HEK293T (cell line): ENCODE measurements around the gene ST6GALNAC4.

Experiments used
- CTCF ChIA-PET: fragments of 350-600 bp; formaldehyde crosslinking; extraction: SDS; loops from one replicate; lab custom pipeline; 2021; ENCODE audit warnings: antibody characterized with exemption, inconsistent platforms; lab: Yijun Ruan, JAX
- POLR2A ChIA-PET: fragments of 350-600 bp; formaldehyde crosslinking; extraction: SDS; loops from one replicate; lab custom pipeline; 2020; ENCODE audit warnings: antibody characterized with exemption, inconsistent platforms; lab: Yijun Ruan, JAX
- DNase-seq: peaks from one replicate; pipeline ENCODE4 v3.0.0; 2012; ENCODE audit warnings: mixed read lengths; ENCODE audit errors: extremely low spot score
- ARNT ChIP-seq: fragments of 450-650 bp; IDR thresholded peaks from 2 replicates; pipeline ENCODE4 v1.6.1; 2017; ENCODE audit warnings: mild to moderate bottlenecking
- BHLHE40 ChIP-seq: fragments of 450-650 bp; IDR thresholded peaks from 2 replicates; pipeline ENCODE4 v1.6.1; 2016; ENCODE audit warnings: mild to moderate bottlenecking, moderate library complexity, borderline replicate concordance
- CTBP1 ChIP-seq: fragments of 450-650 bp; IDR thresholded peaks from 2 replicates; pipeline ENCODE4 v1.6.1; 2016; ENCODE audit warnings: borderline replicate concordance
- ELF4 ChIP-seq: fragments of 450-650 bp; IDR thresholded peaks from 2 replicates; pipeline ENCODE4 v1.6.1; 2017; ENCODE audit warnings: antibody characterized with exemption
- FOXA1 ChIP-seq: fragments of 450-650 bp; IDR thresholded peaks from 2 replicates; pipeline ENCODE4 v1.6.1; 2016; ENCODE audit warnings: mild to moderate bottlenecking
- FOXK2 ChIP-seq: fragments of 450-650 bp; IDR thresholded peaks from 2 replicates; pipeline ENCODE4 v1.6.1; 2016; ENCODE audit warnings: mild to moderate bottlenecking
- FOXM1 ChIP-seq: fragments of 450-650 bp; IDR thresholded peaks from 2 replicates; pipeline ENCODE4 v1.6.1; 2017; ENCODE audit warnings: mild to moderate bottlenecking, borderline replicate concordance
- HDGF ChIP-seq: fragments of 450-650 bp; IDR thresholded peaks from 2 replicates; pipeline ENCODE4 v1.6.1; 2017; ENCODE audit warnings: antibody characterized with exemption, borderline replicate concordance
- L3MBTL2 ChIP-seq: fragments of 450-650 bp; conservative IDR thresholded peaks from 2 replicates; pipeline ENCODE4 v1.6.1; 2016; ENCODE audit warnings: mild to moderate bottlenecking
- LEF1 ChIP-seq: fragments of 450-650 bp; IDR thresholded peaks from 2 replicates; pipeline ENCODE4 v1.6.1; 2017; ENCODE audit warnings: mild to moderate bottlenecking, borderline replicate concordance
- NFRKB ChIP-seq: fragments of 450-650 bp; IDR thresholded peaks from 2 replicates; pipeline ENCODE4 v1.6.1; 2016; ENCODE audit warnings: mild to moderate bottlenecking, moderate library complexity
- SP1 ChIP-seq: fragments of 450-650 bp; IDR thresholded peaks from 2 replicates; pipeline ENCODE4 v1.6.1; 2017
- SUZ12 ChIP-seq: fragments of 450-650 bp; IDR thresholded peaks from 2 replicates; pipeline ENCODE4 v1.6.1; 2016; ENCODE audit warnings: mild to moderate bottlenecking
- TARDBP ChIP-seq: fragments of 450-650 bp; IDR thresholded peaks from 2 replicates; pipeline ENCODE4 v1.6.1; 2016
- ZNF384 ChIP-seq: fragments of 450-650 bp; IDR thresholded peaks from 2 replicates; pipeline ENCODE4 v1.6.1; 2016
- TF ChIP-seq, protein P1 (sequence below): fragments of 450-650 bp; IDR thresholded peaks from 2 replicates; pipeline ENCODE4 v1.6.1; 2016

ST6GALNAC4 gene

GRCh38 chr9:127886401-127886972, 30.4 kb downstream of the ST6GALNAC4 start:
- CTCF ChIA-PET: no interaction called here

GRCh38 chr9:127885508-127886281, 31.1 kb downstream of the ST6GALNAC4 start:
- POLR2A ChIA-PET: interaction anchor here (1.6 kb wide), 1 partner anchor 9 kb away, joined by 4 read pairs; no protein-coding TSS in a partner anchor
- TF ChIP-seq SP1 (no peak), FOXK2 (no peak), L3MBTL2 (no peak), CTBP1 (no peak), HDGF (no peak), FOXM1 (no peak), ELF4 (no peak), ARNT (no peak), BHLHE40 (no peak), NFRKB (no peak), FOXA1 (no peak), ZNF384 (no peak), TARDBP (no peak), LEF1 (no peak), SUZ12 (no peak)
- TF ChIP-seq, protein P1, sequence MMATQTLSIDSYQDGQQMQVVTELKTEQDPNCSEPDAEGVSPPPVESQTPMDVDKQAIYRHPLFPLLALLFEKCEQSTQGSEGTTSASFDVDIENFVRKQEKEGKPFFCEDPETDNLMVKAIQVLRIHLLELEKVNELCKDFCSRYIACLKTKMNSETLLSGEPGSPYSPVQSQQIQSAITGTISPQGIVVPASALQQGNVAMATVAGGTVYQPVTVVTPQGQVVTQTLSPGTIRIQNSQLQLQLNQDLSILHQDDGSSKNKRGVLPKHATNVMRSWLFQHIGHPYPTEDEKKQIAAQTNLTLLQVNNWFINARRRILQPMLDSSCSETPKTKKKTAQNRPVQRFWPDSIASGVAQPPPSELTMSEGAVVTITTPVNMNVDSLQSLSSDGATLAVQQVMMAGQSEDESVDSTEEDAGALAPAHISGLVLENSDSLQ: no peak
- no peak for DNase-seq
- CTCF ChIA-PET: no interaction called here

More at GRCh38 chr9:127886401-127886972, 30.4 kb downstream of the ST6GALNAC4 start:
- TF ChIP-seq SP1 (no peak), FOXK2 (no peak), LEF1 (0 out of 2 replicates have a peak, but pooled peaks have one; percentile 44), ZNF384 (peak; percentile 50; the same call in 1 of the 2 replicates), CTBP1 (no peak), TARDBP (no peak), HDGF (no peak)
- POLR2A ChIA-PET: no interaction called here
- peak; percentile 43 for DNase-seq

- no peak for TF ChIP-seq TARDBP
- no peak for DNase-seq
- ChIA-PET CTCF (no interaction called here), POLR2A (interaction anchor here (1.6 kb wide), 1 partner anchor 10 kb away, joined by 4 read pairs; no protein-coding TSS in a partner anchor)
Observed at GRCh38 chr9:127884976-127885490, 31.8 kb downstream of the ST6GALNAC4 start.

DNA sequence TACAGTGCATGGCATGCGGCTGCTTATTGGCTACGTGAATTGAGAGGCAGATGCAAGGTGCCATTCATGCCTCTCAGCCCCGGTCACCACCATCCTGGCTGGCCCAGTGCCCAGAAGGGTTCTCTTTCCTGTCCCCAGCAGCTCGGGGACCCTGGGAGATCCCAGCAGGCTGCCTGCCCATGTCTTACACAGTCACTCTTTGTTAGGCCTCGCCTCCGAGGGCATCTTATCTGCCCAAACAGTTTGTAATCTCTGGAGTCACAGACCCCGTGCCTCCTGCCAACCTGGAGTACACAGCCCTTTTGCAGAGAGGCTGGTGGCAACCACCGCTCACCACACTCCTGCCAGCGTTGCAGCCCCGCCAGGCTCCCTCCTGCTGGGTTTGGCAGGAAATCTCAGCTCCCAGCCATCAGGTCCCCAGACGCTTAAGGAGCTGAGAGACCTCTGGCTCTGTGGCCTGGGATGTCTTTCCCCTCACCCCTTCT, 32.4 kb downstream of the ST6GALNAC4 start:
- TF ChIP-seq CTBP1 (no peak), FOXA1 (no peak), LEF1 (no peak), SP1 (no peak), FOXK2 (no peak), L3MBTL2 (no peak), HDGF (no peak), FOXM1 (no peak), TARDBP (no peak), BHLHE40 (no peak), ELF4 (no peak), ZNF384 (no peak), SUZ12 (no peak), NFRKB (no peak)
- TF ChIP-seq, protein P1: no peak
- ChIA-PET CTCF (no interaction called here), POLR2A (interaction anchor here (1.6 kb wide), 1 partner anchor 10 kb away, joined by 4 read pairs; no protein-coding TSS in a partner anchor)
- no peak for DNase-seq

DNA sequence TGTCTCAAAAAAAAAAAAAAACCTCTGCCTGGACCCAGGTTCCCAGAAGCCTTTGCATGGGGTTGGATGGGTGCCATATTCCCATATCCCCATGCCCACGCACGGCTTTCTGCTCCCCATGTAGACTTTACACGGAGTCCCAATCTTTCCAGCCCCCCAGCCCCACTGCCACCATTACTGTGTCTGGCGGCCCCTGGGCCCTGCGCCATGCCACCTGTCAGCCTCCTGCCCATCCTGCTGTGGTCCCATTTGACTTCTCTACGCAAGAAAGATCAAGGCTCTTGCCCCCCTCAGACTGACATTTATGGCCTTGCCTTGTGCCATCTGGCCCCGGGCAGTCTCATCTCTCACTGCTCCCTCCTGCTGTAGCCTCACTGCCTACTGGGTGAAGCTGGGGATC, 32.9 kb downstream of the ST6GALNAC4 start:
- DNase-seq: no peak
- ChIA-PET CTCF (no interaction called here), POLR2A (interaction anchor here (1.6 kb wide), 1 partner anchor 11 kb away, joined by 4 read pairs; no protein-coding TSS in a partner anchor)
- TF ChIP-seq LEF1: no peak
- no peak for TF ChIP-seq FOXM1
- TF ChIP-seq CTBP1: no peak
- no peak for TF ChIP-seq FOXK2
- TF ChIP-seq FOXA1: no peak
- no peak for TF ChIP-seq SUZ12
- TF ChIP-seq, protein P1: no peak
- no peak for TF ChIP-seq ARNT
- no peak for TF ChIP-seq NFRKB
- no peak for TF ChIP-seq L3MBTL2
- no peak for TF ChIP-seq ELF4
- no peak for TF ChIP-seq SP1
- TF ChIP-seq TARDBP: no peak
- TF ChIP-seq BHLHE40: no peak
- no peak for TF ChIP-seq ZNF384
- TF ChIP-seq HDGF: no peak
